AG09319 (cell line): ENCODE measurements around the gene NDRG4.
A peak's percentile ranks its signal among the peaks of the same experiment; 100 is the strongest.

ENCODE experiments used
- DNase-seq: peaks from one replicate; pipeline ENCODE4 v3.0.0-alpha.2; 2010; ENCODE audit warnings: low read depth; ENCODE audit errors: extremely low read depth
- CTCF ChIP-seq: IDR thresholded peaks from 2 replicates; pipeline ENCODE4 v1.5.1; 2011; ENCODE audit warnings: low read depth, mild to moderate bottlenecking, inconsistent platforms, low read length, moderate library complexity

The NDRG4 gene

DNA sequence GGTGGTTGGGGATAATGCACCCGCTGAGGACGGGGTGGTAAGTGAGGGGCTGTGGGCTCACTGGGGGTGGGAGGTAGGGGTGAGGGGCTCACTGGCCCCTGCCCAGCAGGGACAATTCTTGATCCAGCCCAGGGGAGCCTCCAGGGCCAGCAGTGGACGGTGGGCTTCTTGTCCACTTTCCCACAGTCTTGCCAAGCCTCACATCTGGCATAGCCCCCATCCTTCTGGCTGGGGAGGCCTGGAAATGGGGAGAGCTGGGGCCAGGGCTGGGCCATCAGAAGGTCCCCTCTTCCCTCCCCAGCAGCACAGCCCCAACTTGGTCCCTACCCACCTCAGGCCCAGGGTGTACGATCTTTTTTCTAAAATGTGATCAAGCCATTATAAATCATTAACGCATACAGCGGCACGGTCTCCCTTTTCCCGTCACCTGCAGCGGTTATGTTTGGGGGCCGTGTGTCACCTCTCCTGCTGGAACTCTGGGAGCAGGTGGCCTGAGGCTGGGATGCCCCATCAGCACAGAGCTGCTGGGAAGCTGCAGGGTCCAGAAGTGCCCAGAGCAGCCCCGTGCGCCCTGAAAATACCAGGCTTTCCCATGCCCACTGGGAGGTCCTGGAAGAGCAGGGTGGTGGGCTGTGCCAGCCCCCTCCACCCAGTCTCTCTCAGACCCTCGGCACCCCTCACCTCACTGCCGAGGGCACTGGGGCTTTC, 8.2 kb downstream of the NDRG4 start:
- no peak for DNase-seq
- no peak for TF ChIP-seq CTCF

DNA sequence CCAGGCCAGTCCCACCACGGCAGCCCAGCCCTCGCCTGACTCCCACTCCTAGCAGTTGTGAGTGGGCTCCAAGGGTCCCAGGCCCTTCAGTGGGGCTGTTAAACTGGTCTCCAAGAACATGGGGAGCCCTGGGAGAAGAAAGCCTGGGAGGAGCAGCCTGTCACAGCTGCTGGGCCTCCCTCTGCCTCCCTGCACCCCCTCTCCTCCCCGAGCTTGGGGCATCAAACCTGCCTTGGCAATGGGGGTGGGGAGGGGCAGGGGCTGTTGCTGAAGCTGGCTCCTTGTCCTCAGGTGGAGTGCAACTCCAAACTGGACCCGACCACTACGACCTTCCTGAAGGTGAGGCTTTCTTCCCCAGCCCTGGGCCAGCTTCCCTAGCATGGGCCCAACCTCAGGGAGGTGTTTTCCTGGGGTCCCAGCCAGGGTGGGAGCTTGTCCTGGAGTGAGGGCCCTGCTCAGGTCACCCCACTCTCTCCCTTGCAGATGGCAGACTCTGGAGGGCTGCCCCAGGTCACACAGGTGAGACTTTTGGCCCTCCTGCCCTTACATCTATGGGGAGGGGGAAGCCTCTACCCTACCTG, 8.8 kb downstream of the NDRG4 start:
- DNase-seq, result no peak
- no peak for TF ChIP-seq CTCF

DNA sequence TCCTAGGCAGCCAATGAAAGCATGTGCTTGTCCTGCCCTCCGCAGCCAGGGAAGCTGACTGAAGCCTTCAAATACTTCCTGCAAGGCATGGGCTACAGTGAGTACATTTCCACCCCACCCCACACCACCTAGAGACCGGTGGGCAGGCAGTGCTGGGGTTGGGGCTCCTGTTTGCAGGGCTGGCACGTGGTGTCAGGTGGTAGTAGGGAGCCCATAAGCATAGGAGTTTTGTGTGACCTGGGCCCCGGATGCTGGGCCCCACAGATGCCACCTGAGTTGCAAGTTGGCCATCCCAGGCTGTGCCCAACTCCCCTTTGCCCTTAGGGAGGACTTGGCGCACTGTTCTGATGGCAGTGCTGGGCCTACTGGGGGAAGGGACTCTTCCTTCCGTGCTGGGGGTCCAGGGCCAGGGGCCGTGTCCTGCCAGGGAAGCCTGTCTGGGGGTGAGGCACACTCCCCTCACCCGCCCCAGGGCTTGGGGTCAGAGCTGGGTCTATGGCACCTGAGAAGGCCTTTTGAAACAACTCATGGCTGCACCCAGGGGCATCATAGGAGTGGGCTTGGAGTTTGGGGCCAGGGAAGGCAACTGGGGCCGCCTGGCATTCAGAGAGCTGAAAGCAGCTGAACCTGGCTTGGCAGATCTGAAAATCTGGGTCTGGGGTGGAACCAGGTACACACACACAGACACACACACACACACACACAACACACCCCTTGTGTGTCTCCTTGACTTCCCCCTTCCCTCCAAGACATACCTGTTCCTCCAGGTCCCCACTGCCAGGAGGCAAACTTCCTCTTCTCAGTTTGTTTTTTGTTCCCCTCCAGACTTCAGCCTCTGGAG, 9.5 kb downstream of the NDRG4 start:
- DNase-seq, result no peak
- no peak for TF ChIP-seq CTCF

DNA sequence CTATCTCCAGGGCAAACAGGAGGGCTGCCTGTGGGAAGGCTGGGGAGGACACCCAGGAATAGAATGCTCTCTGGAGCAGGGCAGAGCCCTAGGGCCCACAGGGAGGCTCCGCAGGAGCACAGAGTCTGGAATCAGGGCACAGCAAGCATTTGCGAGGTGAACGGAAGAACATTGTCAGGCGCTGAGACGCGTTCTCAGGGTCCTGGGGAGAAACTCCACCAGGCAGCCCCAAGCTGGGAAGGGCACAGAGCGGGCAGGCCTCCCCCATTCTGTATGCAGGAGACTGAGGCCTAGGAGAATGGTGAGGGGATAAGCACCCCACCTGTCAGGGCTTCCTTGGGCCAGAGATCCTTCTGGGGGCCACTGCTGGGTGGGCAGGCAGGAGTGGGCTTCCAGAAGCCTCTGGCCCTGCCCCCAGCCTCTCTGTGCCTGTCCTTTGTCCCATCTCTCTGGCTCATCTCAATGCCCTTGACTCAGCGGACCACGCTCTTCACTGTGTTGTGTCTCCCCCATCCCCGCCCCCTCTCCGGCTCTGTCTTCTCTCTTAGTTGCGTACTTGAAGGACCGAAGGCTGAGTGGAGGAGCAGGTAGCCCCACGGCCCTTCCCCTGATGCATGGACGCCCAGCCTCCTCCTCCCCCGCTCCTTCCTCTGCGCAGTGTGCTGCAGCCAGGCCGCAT, 10.3 kb downstream of the NDRG4 start:
- no peak for TF ChIP-seq CTCF
- no peak for DNase-seq

GRCh38 chr16:58510776-58511628, 11.1 kb downstream of the NDRG4 start:
- no peak for TF ChIP-seq CTCF
- DNase-seq, result no peak

GRCh38 chr16:58511933-58512815, 12.2 kb downstream of the NDRG4 start:
- DNase-seq, result no peak
- peak; percentile 80 for TF ChIP-seq CTCF
